Transverse colon (tissue), 4 donors: ENCODE results near the gene CACNB3. TPM values are rescaled to one million over a fixed set of nuclear protein-coding genes. Genes with fewer than 3 reads are reported as not detected.

Source experiments
- DNase-seq: peaks from one replicate; pipeline ENCODE4 v3.0.0-alpha.2; 2019
- H3K27ac ChIP-seq, 4 donors: fragments of 200-600 bp; sonication (generic); 2 replicates each; pipeline ENCODE4 v1.5.1; 2016 to 2018; ENCODE audit warnings: inconsistent platforms in 4 of 4
- H3K27me3 ChIP-seq: fragments of 200-600 bp; sonication (generic); 2 replicates; pipeline ENCODE4 v1.5.1; 2017; ENCODE audit warnings: inconsistent platforms
- H3K36me3 ChIP-seq, 4 donors: fragments of 200-600 bp; sonication (generic); 2 replicates each; pipeline ENCODE4 v1.5.1; 2017 to 2019; ENCODE audit warnings: inconsistent platforms in 4 of 4
- H3K4me1 ChIP-seq, 4 donors: fragments of 200-600 bp; sonication (generic); 2 replicates each; pipeline ENCODE4 v1.5.1; 2017 to 2020; ENCODE audit warnings: inconsistent platforms in 4 of 4
- H3K4me3 ChIP-seq, 4 donors: fragments of 200-600 bp; sonication (generic); 1 replicate in 1 of 4; 2 replicates in 3 of 4; pipeline versions ENCODE4 v1.5.1 to v1.6.1; 2017 to 2019; ENCODE audit warnings: inconsistent platforms in 4 of 4
- H3K9me3 ChIP-seq, 2 donors: fragments of 200-600 bp; sonication (generic); 2 replicates each; pipeline ENCODE4 v1.5.1; 2017 to 2019; ENCODE audit warnings: inconsistent platforms in 2 of 2
- EP300 ChIP-seq: sonication (generic); formaldehyde crosslinking; IDR thresholded peaks from one replicate; pipeline ENCODE4 v1.6.1; 2017; ENCODE audit warnings: antibody characterized with exemption, low read depth
- POLR2A ChIP-seq: fragments of 450-650 bp; IDR thresholded peaks from one replicate; pipeline ENCODE4 v1.6.1; 2016; ENCODE audit warnings: antibody characterized with exemption, mild to moderate bottlenecking, moderate library complexity
- POLR2AphosphoS5 ChIP-seq, 3 donors: sonication (generic); formaldehyde crosslinking; IDR thresholded peaks; one replicate each; pipeline ENCODE4 v1.6.1; 2016; ENCODE audit warnings: antibody characterized with exemption in 3 of 3
- WGBS, 2 donors: methylation state at CpG; one replicate each; pipeline ENCODE4 v1.1.5; 2018; ENCODE audit warnings: low coverage in 1 of 2; 5-methylcytosine and 5-hydroxymethylcytosine counted together
- in situ Hi-C, 4 donors: fragments of 200-750 bp; cut with MboI; loops; one replicate each; pipeline versions ENCODE4 v1.15.0 to v1.15.1; 2017; ENCODE audit warnings: low sequenced_read_pairs in 3 of 4, low pct_ligation_motif_present in 1 of 4, low pct_unique_long_range_greater_than_20kb in 1 of 4
- intact Hi-C: fragments of 100-400 bp; cut with DNase I; formaldehyde crosslinking; loops from one replicate; pipeline ENCODE4 v1.15.1; 2023; ENCODE audit warnings: low total_unique reads
- total RNA-seq, 4 donors: library from RNA; depleted of rRNA; stranded (reverse); fragments of >200 nt; gene quantifications; one replicate each; pipeline ENCODE4 v1.1.0, GENCODE V29; 2016
- TF ChIP-seq, protein P1 (sequence below), 5 experiments: fragments of 200-600 bp in 3 of 5; fragments of 450-650 bp in 2 of 5; sonication (generic) in 3 of 5; IDR thresholded peaks; 1 replicate in 2 of 5; 2 replicates in 3 of 5; pipeline ENCODE4 v1.5.1; 2016 to 2017; ENCODE audit warnings: antibody characterized with exemption in 5 of 5, inconsistent platforms in 3 of 5, mild to moderate bottlenecking in 2 of 5, moderate library complexity in 1 of 5

CACNB3 gene
- total RNA-seq, 4 donors from 2014 or later, result 20.6 to 53.5 (median 47.1) TPM

- TF ChIP-seq POLR2A (no peak), POLR2AphosphoS5 (IDR thresholded peaks at IDR 0.05) (no peak), EP300 (no peak)
- TF ChIP-seq, protein P1, sequence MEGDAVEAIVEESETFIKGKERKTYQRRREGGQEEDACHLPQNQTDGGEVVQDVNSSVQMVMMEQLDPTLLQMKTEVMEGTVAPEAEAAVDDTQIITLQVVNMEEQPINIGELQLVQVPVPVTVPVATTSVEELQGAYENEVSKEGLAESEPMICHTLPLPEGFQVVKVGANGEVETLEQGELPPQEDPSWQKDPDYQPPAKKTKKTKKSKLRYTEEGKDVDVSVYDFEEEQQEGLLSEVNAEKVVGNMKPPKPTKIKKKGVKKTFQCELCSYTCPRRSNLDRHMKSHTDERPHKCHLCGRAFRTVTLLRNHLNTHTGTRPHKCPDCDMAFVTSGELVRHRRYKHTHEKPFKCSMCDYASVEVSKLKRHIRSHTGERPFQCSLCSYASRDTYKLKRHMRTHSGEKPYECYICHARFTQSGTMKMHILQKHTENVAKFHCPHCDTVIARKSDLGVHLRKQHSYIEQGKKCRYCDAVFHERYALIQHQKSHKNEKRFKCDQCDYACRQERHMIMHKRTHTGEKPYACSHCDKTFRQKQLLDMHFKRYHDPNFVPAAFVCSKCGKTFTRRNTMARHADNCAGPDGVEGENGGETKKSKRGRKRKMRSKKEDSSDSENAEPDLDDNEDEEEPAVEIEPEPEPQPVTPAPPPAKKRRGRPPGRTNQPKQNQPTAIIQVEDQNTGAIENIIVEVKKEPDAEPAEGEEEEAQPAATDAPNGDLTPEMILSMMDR (IDR thresholded peaks at IDR 0.05), result no peak
- intact Hi-C loops (loop anchor here (2.0 kb wide), 1 partner anchor 42 kb away; no protein-coding TSS in a partner anchor), in situ Hi-C loops (loop anchor here in 2 of 4 donors (5.0 kb wide), 2 partner anchors 35 to 45 kb away; no protein-coding TSS in a partner anchor)
- peaks cover 8% of the 10 kb centered on the region for H3K27me3 ChIP-seq
- H3K4me3 ChIP-seq, result no peak overlapping the region
- peaks cover 0 to 45% (median 17%) of the 10 kb centered on the region in 4 donors for H3K4me1 ChIP-seq
- no peaks in the 10 kb centered on the region for H3K9me3 ChIP-seq
- no peak overlapping the region for H3K27ac ChIP-seq
- 70 to 71% methylated on average over 1 to 3 of the region's 3 CpGs for WGBS, 2 donors
- H3K36me3 ChIP-seq, result no peaks in the 10 kb centered on the region
- DNase-seq, result no peak
These were observed 21.3 kb upstream of the CACNB3 start for GRCh38 chr12:48796976-48797375.

- H3K4me3 ChIP-seq, result no peak overlapping the region
- TF ChIP-seq POLR2AphosphoS5 (IDR thresholded peaks at IDR 0.05) (no peak), POLR2A (no peak), EP300 (no peak)
- TF ChIP-seq, protein P1 (IDR thresholded peaks at IDR 0.05), result no peak
- in situ Hi-C loops (no loop called here), intact Hi-C loops (no loop called here)
- WGBS, 2 donors, result 78% methylated on average over 8 of the region's 14 CpGs; no CpG with 5 or more reads in 1 of the 2 donors
- peaks cover 8% of the 10 kb centered on the region for H3K27me3 ChIP-seq
- H3K36me3 ChIP-seq, result no peaks in the 10 kb centered on the region
- H3K4me1 ChIP-seq, result peaks cover 0 to 12% (median 4%) of the 10 kb centered on the region in 4 donors
- H3K27ac ChIP-seq, result no peak overlapping the region
- H3K9me3 ChIP-seq, result no peaks in the 10 kb centered on the region
- no peak for DNase-seq
These were observed 17.8 kb upstream of the CACNB3 start for GRCh38 chr12:48800457-48800856.

- H3K27ac ChIP-seq, result no peak overlapping the region
- H3K4me3 ChIP-seq, result no peak overlapping the region
- DNase-seq, result no peak
- peaks cover 0 to 7% (median 2%) of the 10 kb centered on the region in 4 donors for H3K4me1 ChIP-seq
- H3K9me3 ChIP-seq, result no peaks in the 10 kb centered on the region
- H3K27me3 ChIP-seq, result peaks cover 8% of the 10 kb centered on the region
- in situ Hi-C loops, result no loop called here
- intact Hi-C loops, result no loop called here
- TF ChIP-seq POLR2AphosphoS5 (IDR thresholded peaks at IDR 0.05), result no peak
- TF ChIP-seq, protein P1 (IDR thresholded peaks at IDR 0.05), result no peak
- TF ChIP-seq POLR2A, result no peak
- no peak for TF ChIP-seq EP300
- 53 to 81% methylated on average over 3 to 14 of the region's 14 CpGs for WGBS, 2 donors
- H3K36me3 ChIP-seq, result no peaks in the 10 kb centered on the region
These were observed 17.3 kb upstream of the CACNB3 start for GRCh38 chr12:48800971-48801370.

GRCh38 chr12:48803675-48804074 lies 14.6 kb upstream of the CACNB3 start:
- intact Hi-C loops (no loop called here), in situ Hi-C loops (no loop called here)
- Histone ChIP-seq H3K27ac (no peak overlapping the region), H3K4me1 (no peaks in the 10 kb centered on the region), H3K9me3 (no peaks in the 10 kb centered on the region), H3K4me3 (no peak overlapping the region), H3K27me3 (peaks cover 8% of the 10 kb centered on the region), H3K36me3 (no peaks in the 10 kb centered on the region)
- DNase-seq, result no peak
- WGBS, 2 donors, result 32 to 57% methylated on average over 1 of the region's 1 CpG
- TF ChIP-seq POLR2A, result no peak
- TF ChIP-seq, protein P1 (IDR thresholded peaks at IDR 0.05), result no peak
- TF ChIP-seq POLR2AphosphoS5 (IDR thresholded peaks at IDR 0.05), result no peak
- no peak for TF ChIP-seq EP300
